Heart left ventricle (tissue), 16 donors: ENCODE results near the gene B3GALT2. TPM values are rescaled to one million over a fixed set of nuclear protein-coding genes. Genes with fewer than 3 reads are reported as not detected.

Experiments used
- ATAC-seq, 4 donors: fragments of 200-7000 bp; cut with Tn5 transposase; one replicate each; pipeline ENCODE4 v1.9.1; 2020 to 2022; ENCODE audit warnings: moderate library complexity in 4 of 4, mild to moderate bottlenecking in 3 of 4, moderate number of reproducible peaks in 1 of 4
- DNase-seq, 5 donors: peaks; one replicate each; pipeline ENCODE4 v3.0.0-alpha.2; 2020
- H3K27ac ChIP-seq, 12 donors: fragments of 200-600 bp; sonication (generic) in 4 of 12; one replicate each; pipeline versions ENCODE4 v1.5.0 to v1.8.0; 2016 to 2022; ENCODE audit warnings: mild to moderate bottlenecking in 2 of 12
- H3K27me3 ChIP-seq, 9 donors: fragments of 200-600 bp; sonication (generic) in 2 of 9; one replicate each; pipeline versions ENCODE4 v1.5.1 to v1.8.0; 2016 to 2022; ENCODE audit warnings: mild to moderate bottlenecking in 3 of 9
- H3K36me3 ChIP-seq, 9 donors: fragments of 200-600 bp; sonication (generic) in 2 of 9; one replicate each; pipeline versions ENCODE4 v1.5.0 to v1.8.0; 2018 to 2022; ENCODE audit warnings: mild to moderate bottlenecking in 2 of 9
- H3K4me1 ChIP-seq, 12 donors: fragments of 200-600 bp; sonication (generic) in 4 of 12; one replicate each; pipeline versions ENCODE4 v1.5.0 to v1.8.0; 2016 to 2022; ENCODE audit warnings: mild to moderate bottlenecking in 3 of 12
- H3K4me3 ChIP-seq, 12 donors: fragments of 200-600 bp; sonication (generic) in 4 of 12; one replicate each; pipeline versions ENCODE4 v1.5.0 to v1.8.0; 2017 to 2022; ENCODE audit warnings: mild to moderate bottlenecking in 9 of 12, moderate library complexity in 4 of 12
- H3K9me3 ChIP-seq, 12 donors: fragments of 200-600 bp; sonication (generic) in 4 of 12; one replicate each; pipeline versions ENCODE4 v1.5.0 to v1.8.0; 2016 to 2022; ENCODE audit warnings: mild to moderate bottlenecking in 1 of 12
- POLR2A ChIP-seq, 2 donors: fragments of 450-650 bp; IDR thresholded peaks; one replicate each; pipeline ENCODE4 v1.6.1; 2017; ENCODE audit warnings: antibody characterized with exemption in 2 of 2, mild to moderate bottlenecking in 2 of 2, moderate library complexity in 2 of 2
- WGBS, 4 donors: extraction: QIAGEN DNeasy Blood & Tissue Kit in 2 of 4; methylation state at CpG; one replicate each; pipeline versions ENCODE4 v1.1.5 to v1.1.7; 2013 to 2018; 5-methylcytosine and 5-hydroxymethylcytosine counted together
- intact Hi-C, 10 donors: fragments of 100-400 bp; cut with DNase I; formaldehyde crosslinking; loops; one replicate each; pipeline versions ENCODE4 v1.11.1 to v1.14.2; 2022
- polyA plus RNA-seq, 2 donors: library from polyadenylated mRNA; stranded (reverse); fragments of 200-250 nt; gene quantifications; one replicate each; pipeline ENCODE4 v1.2.3, GENCODE V29; 2013
- total RNA-seq, 9 donors: library from RNA; depleted of rRNA in 2 of 9; stranded (reverse); fragments of >200 nt in 2 of 9; fragmentation: NEBNext Ultra II Directional in 3 of 9; extraction: Animal tissue kit (Norgen Biotek cat#: 25700) in 3 of 9; gene quantifications; one replicate each; pipeline versions ENCODE4 v1.1.0 to v1.2.4, GENCODE V29; 2016 to 2023
- TF ChIP-seq, protein P1 (sequence below), 12 donors: fragments of 200-600 bp; sonication (generic) in 4 of 12; IDR thresholded peaks; one replicate each; pipeline versions ENCODE4 v1.5.0 to v1.8.0; 2018 to 2022; ENCODE audit warnings: antibody characterized with exemption in 12 of 12, mild to moderate bottlenecking in 5 of 12
- donor health status: ischemic (EF 13 %, LVEDD 7.1; RV severe dilation, severe dysfunction).
- donor health status: healthy with polysubstance abuse.
- donor health status: DM: no; HTN: yes; CAD: no.
- donor health status: DM: no; HTN: no; CAD: no.
- donor health status: ischemic (EF 25% LVEDD 6.9; RV normal size, moderate dysfunction).
- donor health status: ischemic (EF 25% LVEDD 5.7; RV mildly dilated, moderate dysfunction).
- donor health status: healthy.
- donor health status: DM: yes; HTN: yes; CAD: no.
- donor health status: ischemic (EF 35%, LVEDD 5.7; RV mildly dilated, moderate dysfunction).
- donor health status: nonischemic (EF 11% LVEDD 7.7; RV severe dilation, severe dysfunction).
- donor health status: DM: yes; HTN: yes; CAD: no.
- donor health status: PGD.
- donor health status: ischemic (EF 29% LVEDD 5.4; RV normal size, mild dysfunction).
- donor health status: nonischemic (EF 23%, LVEDD 6.1; RV moderate dilation, normal function).

B3GALT2 gene
- total and polyA plus RNA-seq, 11 donors: 14.6 to 67.0 (median 53.2) TPM

DNA sequence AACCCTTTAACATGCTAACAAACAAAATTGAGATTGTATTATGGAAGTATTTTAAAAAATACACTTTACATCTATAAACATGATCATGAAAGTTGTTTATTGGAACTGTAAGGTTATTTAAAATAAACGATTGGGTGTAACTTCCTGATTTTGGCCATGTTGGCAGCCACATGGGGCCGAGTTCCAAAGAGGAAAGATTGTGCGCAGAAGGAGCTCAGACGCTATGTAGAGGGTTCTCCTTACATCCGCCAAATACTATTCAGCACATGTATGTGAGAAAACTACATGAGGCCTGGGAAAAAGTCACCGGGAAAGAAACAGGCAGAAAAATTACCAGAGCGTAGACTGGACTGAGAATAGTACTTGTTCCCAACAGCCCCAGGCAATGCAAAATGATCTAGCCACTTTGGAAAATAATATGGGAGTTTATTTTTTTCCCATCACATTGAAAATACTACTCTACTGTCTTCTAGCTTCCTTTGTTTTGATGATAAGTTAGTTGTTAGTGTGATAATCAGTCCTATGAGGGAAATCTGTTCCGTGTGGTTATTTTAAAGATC is 35.7 kb upstream of the B3GALT2 start:
- WGBS, 4 donors: 50 to 63% (median 58%) methylated on average over 8 of the region's 8 CpGs
- DNase-seq (no peak), ATAC-seq (peak in 2 of 4 donors; percentile 55 to 56)
- TF ChIP-seq, protein P1, sequence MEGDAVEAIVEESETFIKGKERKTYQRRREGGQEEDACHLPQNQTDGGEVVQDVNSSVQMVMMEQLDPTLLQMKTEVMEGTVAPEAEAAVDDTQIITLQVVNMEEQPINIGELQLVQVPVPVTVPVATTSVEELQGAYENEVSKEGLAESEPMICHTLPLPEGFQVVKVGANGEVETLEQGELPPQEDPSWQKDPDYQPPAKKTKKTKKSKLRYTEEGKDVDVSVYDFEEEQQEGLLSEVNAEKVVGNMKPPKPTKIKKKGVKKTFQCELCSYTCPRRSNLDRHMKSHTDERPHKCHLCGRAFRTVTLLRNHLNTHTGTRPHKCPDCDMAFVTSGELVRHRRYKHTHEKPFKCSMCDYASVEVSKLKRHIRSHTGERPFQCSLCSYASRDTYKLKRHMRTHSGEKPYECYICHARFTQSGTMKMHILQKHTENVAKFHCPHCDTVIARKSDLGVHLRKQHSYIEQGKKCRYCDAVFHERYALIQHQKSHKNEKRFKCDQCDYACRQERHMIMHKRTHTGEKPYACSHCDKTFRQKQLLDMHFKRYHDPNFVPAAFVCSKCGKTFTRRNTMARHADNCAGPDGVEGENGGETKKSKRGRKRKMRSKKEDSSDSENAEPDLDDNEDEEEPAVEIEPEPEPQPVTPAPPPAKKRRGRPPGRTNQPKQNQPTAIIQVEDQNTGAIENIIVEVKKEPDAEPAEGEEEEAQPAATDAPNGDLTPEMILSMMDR (IDR thresholded peaks at IDR 0.05): no peak
- TF ChIP-seq POLR2A (IDR thresholded peaks at IDR 0.05): no peak
- intact Hi-C loops: no loop called here
- H3K4me1 ChIP-seq: peaks cover 0 to 19% (median 4%) of the 10 kb centered on the region in 12 donors
- H3K36me3 ChIP-seq: peaks cover 0 to 21% (median 0%) of the 10 kb centered on the region in 9 donors
- peak overlapping the region in 8 of 12 donors; percentile 3 to 30 (median 18) for H3K27ac ChIP-seq
- no peaks in the 10 kb centered on the region for H3K27me3 ChIP-seq
- no peaks in the 10 kb centered on the region for H3K9me3 ChIP-seq
- no peak overlapping the region for H3K4me3 ChIP-seq

DNA sequence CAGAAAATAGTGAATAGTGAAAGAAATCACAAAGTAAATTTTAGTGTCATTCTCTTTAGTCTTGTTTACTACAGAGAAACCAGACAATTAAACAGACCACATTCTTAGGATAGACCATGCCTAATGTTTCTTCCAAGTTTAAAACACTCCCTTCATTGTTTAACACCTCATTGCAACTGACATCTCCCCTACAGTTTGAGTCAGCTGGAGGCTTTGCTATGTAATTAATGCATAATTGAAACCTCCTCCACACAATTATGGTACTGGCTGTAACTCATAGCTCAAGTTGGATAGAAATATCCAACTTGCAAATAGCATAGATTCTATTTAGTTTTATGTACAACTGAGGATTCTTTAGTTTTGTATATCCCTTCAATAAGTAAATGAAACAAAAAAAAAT is 35.2 kb upstream of the B3GALT2 start:
- Histone ChIP-seq H3K27ac (peak overlapping the region in 6 of 12 donors; percentile 3 to 30 (median 18)), H3K9me3 (no peaks in the 10 kb centered on the region), H3K4me1 (peaks cover 0 to 19% (median 4%) of the 10 kb centered on the region in 12 donors), H3K36me3 (peaks cover 0 to 23% (median 0%) of the 10 kb centered on the region in 9 donors), H3K27me3 (no peaks in the 10 kb centered on the region), H3K4me3 (no peak overlapping the region)
- TF ChIP-seq, protein P1 (IDR thresholded peaks at IDR 0.05): no peak
- no peak for TF ChIP-seq POLR2A (IDR thresholded peaks at IDR 0.05)
- no peak for DNase-seq
- peak in 1 of 4 donors; percentile 22 for ATAC-seq
- intact Hi-C loops: no loop called here

DNA sequence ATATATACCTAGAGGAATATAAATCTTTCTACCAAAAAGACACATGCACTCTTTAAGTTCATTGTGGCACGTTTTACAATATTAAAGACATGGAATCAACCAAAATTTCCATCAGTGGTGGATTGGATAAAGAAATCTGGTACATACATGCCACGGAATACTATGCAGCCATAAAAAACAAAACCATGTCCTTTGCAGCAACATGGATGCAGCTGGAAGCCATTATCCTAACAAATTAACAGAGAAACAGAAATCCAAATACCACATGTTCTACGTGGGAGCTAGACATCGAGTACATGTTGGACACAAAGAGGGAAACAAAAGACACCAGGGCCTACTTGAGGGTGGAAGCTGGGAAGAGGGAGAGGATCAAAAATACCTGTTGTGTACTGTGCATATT is 33.0 kb upstream of the B3GALT2 start:
- intact Hi-C loops: no loop called here
- WGBS, 4 donors: 94 to 97% (median 95%) methylated on average over 4 of the region's 4 CpGs
- Histone ChIP-seq H3K27ac (no peak overlapping the region), H3K36me3 (peaks cover 0 to 29% (median 7%) of the 10 kb centered on the region in 9 donors), H3K4me1 (peaks cover 0 to 19% (median 4%) of the 10 kb centered on the region in 12 donors), H3K4me3 (no peak overlapping the region), H3K27me3 (no peaks in the 10 kb centered on the region), H3K9me3 (peaks cover 0 to 4% (median 0%) of the 10 kb centered on the region in 12 donors)
- no peak for TF ChIP-seq POLR2A (IDR thresholded peaks at IDR 0.05)
- TF ChIP-seq, protein P1 (IDR thresholded peaks at IDR 0.05): no peak
- DNase-seq (no peak), ATAC-seq (no peak)

DNA sequence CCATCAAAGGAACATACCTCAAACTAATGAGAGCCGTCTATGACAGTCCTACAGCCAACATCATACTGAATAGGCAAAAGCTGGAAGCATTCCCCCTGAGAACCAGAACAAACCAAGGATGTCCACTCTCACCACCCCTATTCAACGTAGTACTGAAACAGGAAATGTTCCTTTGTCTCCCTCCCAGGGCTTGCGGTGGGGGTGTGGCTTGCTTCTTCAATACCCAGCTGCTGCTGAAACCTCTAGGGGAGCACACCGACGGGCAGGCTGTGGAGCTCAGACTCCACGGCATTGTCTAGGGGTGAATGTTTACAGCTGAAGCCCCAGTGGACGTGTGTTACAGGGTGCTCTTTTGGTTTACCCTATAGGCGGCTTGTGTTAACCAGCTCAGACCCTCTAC is 30.5 kb upstream of the B3GALT2 start:
- TF ChIP-seq POLR2A (IDR thresholded peaks at IDR 0.05): peak in 1 of 2 donors; percentile 23
- TF ChIP-seq, protein P1 (IDR thresholded peaks at IDR 0.05): peak in 1 of 12 donors; percentile 20
- H3K9me3 ChIP-seq: peaks cover 0 to 4% (median 0%) of the 10 kb centered on the region in 12 donors
- 61 to 71% (median 68%) methylated on average over 8 of the region's 8 CpGs for WGBS, 4 donors
- H3K27me3 ChIP-seq: no peaks in the 10 kb centered on the region
- peaks cover 0 to 12% (median 5%) of the 10 kb centered on the region in 12 donors for H3K4me1 ChIP-seq
- ATAC-seq: peak; percentile 67 to 98 (median 74)
- H3K27ac ChIP-seq: peak overlapping the region in 11 of 12 donors; percentile 21 to 71 (median 49)
- DNase-seq: peak in 4 of 5 donors; percentile 52 to 62 (median 58)
- H3K36me3 ChIP-seq: peaks cover 0 to 43% (median 25%) of the 10 kb centered on the region in 9 donors
- intact Hi-C loops: no loop called here
- peak overlapping the region in 3 of 12 donors; percentile 0 to 18 (median 17) for H3K4me3 ChIP-seq
